ENCODE measurements around the gene MGRN1. TPM values are rescaled to one million over a fixed set of nuclear protein-coding genes. Genes with fewer than 3 reads are reported as not detected.

The MGRN1 gene
- total RNA-seq, 3 donors from 2014 or later, result 26.7 to 28.5 (median 27.9) TPM

DNA sequence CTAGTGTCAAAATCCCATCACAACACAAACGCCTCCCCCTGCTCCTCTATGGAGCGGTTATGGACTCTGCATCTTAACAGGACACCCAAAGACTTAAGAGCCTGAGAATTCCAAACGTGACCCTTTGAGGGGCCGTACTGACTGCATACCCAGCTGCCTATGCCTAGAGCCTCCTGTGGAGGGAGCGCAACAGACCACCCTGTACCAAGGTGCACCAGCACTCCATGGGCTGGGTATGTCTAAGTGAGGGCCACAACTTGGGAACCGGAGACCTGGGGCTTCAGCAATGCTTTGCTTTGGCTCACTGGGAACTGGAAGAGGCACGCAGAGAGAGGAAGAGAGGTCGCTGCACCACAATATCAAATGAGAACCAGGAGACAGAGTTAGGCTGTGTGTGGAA is 104.0 kb downstream of the MGRN1 start:
- H3K27ac ChIP-seq, result no peak overlapping the region
- H3K4me3 ChIP-seq, result no peak overlapping the region
- no peaks in the 10 kb centered on the region for H3K9me3 ChIP-seq
- no peaks in the 10 kb centered on the region for H3K27me3 ChIP-seq
- H3K36me3 ChIP-seq, result no peaks in the 10 kb centered on the region
- DNase-seq (ENCODE audit: low spot score in 2 of 2), result no peak
- intact Hi-C loops (cut with DNase I; ENCODE audit: low total_unique reads), result no loop called here
- TF ChIP-seq, protein P1, sequence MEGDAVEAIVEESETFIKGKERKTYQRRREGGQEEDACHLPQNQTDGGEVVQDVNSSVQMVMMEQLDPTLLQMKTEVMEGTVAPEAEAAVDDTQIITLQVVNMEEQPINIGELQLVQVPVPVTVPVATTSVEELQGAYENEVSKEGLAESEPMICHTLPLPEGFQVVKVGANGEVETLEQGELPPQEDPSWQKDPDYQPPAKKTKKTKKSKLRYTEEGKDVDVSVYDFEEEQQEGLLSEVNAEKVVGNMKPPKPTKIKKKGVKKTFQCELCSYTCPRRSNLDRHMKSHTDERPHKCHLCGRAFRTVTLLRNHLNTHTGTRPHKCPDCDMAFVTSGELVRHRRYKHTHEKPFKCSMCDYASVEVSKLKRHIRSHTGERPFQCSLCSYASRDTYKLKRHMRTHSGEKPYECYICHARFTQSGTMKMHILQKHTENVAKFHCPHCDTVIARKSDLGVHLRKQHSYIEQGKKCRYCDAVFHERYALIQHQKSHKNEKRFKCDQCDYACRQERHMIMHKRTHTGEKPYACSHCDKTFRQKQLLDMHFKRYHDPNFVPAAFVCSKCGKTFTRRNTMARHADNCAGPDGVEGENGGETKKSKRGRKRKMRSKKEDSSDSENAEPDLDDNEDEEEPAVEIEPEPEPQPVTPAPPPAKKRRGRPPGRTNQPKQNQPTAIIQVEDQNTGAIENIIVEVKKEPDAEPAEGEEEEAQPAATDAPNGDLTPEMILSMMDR (IDR thresholded peaks at IDR 0.05), result no peak
- no peaks in the 10 kb centered on the region for H3K4me1 ChIP-seq

DNA sequence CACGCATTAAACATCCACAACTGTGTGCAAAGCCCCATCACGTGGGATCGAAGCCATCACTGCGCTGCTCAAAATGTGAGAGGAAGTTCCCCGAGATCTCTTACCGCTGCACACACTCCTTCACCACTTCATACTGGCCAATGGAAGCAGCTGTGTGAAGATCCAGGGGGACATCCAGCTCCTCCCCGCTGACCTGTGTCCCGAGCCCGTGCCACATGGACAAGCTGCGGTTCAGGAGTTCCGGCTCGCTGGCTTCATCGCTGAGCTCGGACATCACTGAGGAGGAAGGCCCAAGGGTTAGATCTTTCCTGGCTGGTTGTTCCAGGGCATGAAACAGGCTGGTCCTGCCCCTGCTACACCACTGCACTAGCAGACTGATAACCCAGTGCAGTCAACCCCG is 105.2 kb downstream of the MGRN1 start:
- H3K36me3 ChIP-seq, result no peaks in the 10 kb centered on the region
- TF ChIP-seq, protein P1 (IDR thresholded peaks at IDR 0.05), result no peak
- TF ChIP-seq POLR2A (IDR thresholded peaks at IDR 0.05) (no peak), POLR2AphosphoS5 (IDR thresholded peaks at IDR 0.05) (no peak)
- DNase-seq (ENCODE audit: low spot score in 2 of 2), result no peak
- no peaks in the 10 kb centered on the region for H3K9me3 ChIP-seq
- no peaks in the 10 kb centered on the region for H3K4me1 ChIP-seq
- H3K27me3 ChIP-seq, result no peaks in the 10 kb centered on the region
- no peak overlapping the region for H3K4me3 ChIP-seq
- no peak overlapping the region for H3K27ac ChIP-seq
- intact Hi-C loops (cut with DNase I; ENCODE audit: low total_unique reads), result no loop called here

DNA sequence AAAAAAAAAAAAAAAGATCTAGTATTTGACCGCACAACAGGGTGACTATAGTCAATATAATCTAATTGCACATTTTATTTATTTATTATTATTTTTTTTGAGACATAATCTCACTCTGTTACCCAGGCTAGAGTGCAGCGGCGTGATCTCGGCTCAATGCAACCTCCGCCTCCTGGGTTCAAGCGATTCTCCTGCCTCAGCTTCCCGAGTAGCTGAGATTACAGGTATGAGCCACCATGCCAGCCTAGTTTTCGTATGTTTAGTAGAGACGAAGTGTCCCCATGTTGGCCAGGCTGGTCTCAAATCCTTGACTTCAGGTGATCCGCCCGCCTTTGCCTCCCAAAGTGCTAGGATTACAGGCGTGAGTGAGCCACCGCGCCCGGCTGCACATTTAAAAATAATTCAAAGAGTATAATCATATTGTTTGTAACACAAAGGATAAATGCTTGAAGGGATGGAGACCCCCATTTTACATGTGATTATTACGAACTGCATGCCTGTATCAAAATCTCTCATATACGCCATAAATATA is 108.7 kb downstream of the MGRN1 start:
- Histone ChIP-seq H3K27me3 (no peaks in the 10 kb centered on the region), H3K27ac (peak overlapping the region in 1 of 2 donors; percentile 85), H3K4me1 (no peaks in the 10 kb centered on the region), H3K4me3 (peak overlapping the region; percentile 91 to 99 (median 98)), H3K36me3 (no peaks in the 10 kb centered on the region), H3K9me3 (no peaks in the 10 kb centered on the region)
- intact Hi-C loops (cut with DNase I; ENCODE audit: low total_unique reads), result no loop called here
- no peak for TF ChIP-seq POLR2A (IDR thresholded peaks at IDR 0.05)
- DNase-seq (ENCODE audit: low spot score in 2 of 2), result no peak

DNA sequence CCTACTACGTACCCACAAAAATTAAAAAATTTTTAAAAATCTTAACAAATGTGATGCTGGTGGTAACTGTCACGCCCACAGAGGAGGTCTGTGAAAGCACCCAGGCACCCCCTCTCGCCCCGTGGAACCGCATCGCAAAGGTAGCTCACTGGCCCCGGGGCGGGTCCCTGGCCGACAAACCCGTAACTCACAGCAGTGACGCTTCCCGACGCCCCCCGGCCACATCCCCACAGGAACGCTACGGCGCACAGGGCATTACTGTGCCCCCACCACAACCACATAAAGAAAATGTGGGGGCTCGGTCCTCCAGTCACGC is 109.1 kb downstream of the MGRN1 start:
- intact Hi-C loops (cut with DNase I; ENCODE audit: low total_unique reads), result no loop called here
- Histone ChIP-seq H3K27me3 (no peaks in the 10 kb centered on the region), H3K9me3 (no peaks in the 10 kb centered on the region), H3K4me1 (no peaks in the 10 kb centered on the region), H3K4me3 (peak overlapping the region; percentile 91 to 99 (median 98)), H3K27ac (peak overlapping the region; percentile 85 to 90), H3K36me3 (no peaks in the 10 kb centered on the region)
- DNase-seq (ENCODE audit: low spot score in 2 of 2), result no peak
- TF ChIP-seq POLR2AphosphoS5 (IDR thresholded peaks at IDR 0.05) (no peak), POLR2A (IDR thresholded peaks at IDR 0.05) (no peak)
- TF ChIP-seq, protein P1 (IDR thresholded peaks at IDR 0.05), result no peak

DNA sequence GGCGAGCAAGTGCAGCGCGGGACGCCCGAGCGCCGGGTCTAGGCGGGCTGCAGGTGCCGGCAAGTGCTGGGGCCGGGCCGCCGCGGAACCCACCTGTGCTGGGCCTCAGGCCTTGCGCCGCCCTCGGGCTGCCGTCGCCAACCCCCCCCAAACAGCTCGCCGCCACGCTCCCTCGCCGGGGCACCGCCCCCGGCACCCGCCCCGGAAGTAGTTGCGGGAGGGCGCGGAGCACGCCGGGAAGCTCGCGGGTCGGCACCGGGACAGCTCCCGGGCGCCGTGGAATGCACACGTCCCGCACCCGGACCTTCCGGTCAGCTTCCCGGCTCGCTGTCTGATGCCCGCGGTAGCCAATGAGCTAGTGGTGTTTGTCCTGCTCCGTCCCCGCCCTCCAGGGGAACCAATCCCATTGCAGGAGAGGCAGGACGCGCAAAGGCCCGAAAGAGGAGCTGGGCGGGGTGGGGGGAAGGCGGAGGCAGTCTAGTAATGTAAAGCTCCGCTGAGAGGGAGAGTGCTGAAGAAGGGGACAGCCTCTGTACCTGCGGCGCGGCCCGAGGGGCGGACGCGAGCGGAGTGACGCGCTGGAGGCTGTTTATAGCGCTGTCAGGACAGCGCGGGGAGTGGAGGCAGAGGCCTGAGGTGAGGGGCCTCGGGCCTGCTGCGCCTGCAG is 109.6 kb downstream of the MGRN1 start, which contains the start of the genes ANKS3 and DNAAF8:
TSS of gene ANKS3 (minus strand) at position 209 of the 667 bp plus-strand sequence. CDS start 4,122 bp downstream, outside the sequence.
TSS of gene DNAAF8 (plus strand) at position 475 of the 667 bp plus-strand sequence. CDS start 1,978 bp downstream, outside the sequence.
- peak within 1 kb of the TSS; percentile 85 to 90 for H3K27ac ChIP-seq
- H3K4me3 ChIP-seq, result peak within 1 kb of the TSS; percentile 91 to 99 (median 98)
- no peaks in the 10 kb centered on the region for H3K27me3 ChIP-seq
- H3K9me3 ChIP-seq, result no peaks in the 10 kb centered on the region
- intact Hi-C loops (cut with DNase I; ENCODE audit: low total_unique reads), result no loop called here
- H3K36me3 ChIP-seq, result no peaks in the 10 kb centered on the region
- DNase-seq (ENCODE audit: low spot score in 2 of 2), result peak; percentile 93 to 96
- H3K4me1 ChIP-seq, result no peaks in the 10 kb centered on the region
- TF ChIP-seq POLR2A (IDR thresholded peaks at IDR 0.05) (no peak), POLR2AphosphoS5 (IDR thresholded peaks at IDR 0.05) (peak in 2 of 3 donors; percentile 51 to 60)
- TF ChIP-seq, protein P1 (IDR thresholded peaks at IDR 0.05), result no peak
